OCI-LY7 (cell line): Measurements from ENCODE around the gene ANKLE1.
A peak's percentile ranks its signal among the peaks of the same experiment; 100 is the strongest.

ENCODE experiments used
- EZH2phosphoT487 ChIP-seq: fragments of 200-600 bp; sonication (generic); IDR thresholded peaks from 2 replicates; pipeline ENCODE4 v1.6.1; 2018; ENCODE audit warnings: low read depth, borderline replicate concordance, mild to moderate bottlenecking, mixed run types, antibody characterized with exemption, low read length, moderate library complexity, mixed read lengths
- TF ChIP-seq, protein P1 (sequence below): fragments of 200-600 bp; sonication (generic); conservative IDR thresholded peaks from 2 replicates; pipeline ENCODE4 v1.5.1; 2014; ENCODE audit warnings: mild to moderate bottlenecking, antibody characterized with exemption, low read length, moderate library complexity, mixed read lengths

DNA sequence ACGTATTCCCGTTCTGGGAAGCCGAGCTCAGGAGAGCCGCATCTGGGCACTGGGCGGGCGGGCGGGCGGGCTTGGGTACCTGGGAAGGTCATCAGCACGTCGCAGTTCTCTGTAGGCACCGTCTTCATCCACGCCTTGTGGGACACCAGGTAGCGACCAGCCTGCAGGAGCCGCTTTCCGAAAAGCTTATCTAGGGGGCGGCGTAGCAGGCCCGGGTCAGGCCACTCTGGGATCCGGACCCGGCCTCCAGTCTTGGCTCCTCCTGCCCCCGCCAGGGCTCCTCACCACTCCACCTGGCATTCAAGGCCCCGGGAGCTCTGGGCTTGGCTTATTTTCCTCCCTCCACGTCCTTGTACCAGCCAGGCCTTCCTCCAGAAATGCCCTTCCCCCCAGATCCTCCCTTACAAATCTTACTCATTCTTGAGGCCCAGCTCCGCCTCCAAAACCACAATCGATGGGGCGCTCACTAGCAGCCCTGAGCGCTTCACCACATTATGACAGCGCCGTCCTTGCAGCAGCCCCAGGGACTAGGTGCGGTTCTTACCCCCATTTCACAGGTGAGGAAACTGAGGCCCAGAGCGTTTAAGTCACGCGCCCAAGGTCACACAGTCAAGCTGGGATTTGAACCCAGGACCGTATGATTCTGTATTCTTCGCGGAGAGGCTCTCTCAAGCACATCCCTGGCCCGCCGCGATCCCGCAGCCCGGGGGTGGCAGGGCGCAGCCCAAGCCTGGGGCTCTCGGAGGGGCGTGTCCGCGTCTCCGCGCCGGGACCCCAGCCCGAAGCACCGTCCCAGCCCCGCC lies 52.1 kb downstream of the ANKLE1 start:
- TF ChIP-seq, protein P1, sequence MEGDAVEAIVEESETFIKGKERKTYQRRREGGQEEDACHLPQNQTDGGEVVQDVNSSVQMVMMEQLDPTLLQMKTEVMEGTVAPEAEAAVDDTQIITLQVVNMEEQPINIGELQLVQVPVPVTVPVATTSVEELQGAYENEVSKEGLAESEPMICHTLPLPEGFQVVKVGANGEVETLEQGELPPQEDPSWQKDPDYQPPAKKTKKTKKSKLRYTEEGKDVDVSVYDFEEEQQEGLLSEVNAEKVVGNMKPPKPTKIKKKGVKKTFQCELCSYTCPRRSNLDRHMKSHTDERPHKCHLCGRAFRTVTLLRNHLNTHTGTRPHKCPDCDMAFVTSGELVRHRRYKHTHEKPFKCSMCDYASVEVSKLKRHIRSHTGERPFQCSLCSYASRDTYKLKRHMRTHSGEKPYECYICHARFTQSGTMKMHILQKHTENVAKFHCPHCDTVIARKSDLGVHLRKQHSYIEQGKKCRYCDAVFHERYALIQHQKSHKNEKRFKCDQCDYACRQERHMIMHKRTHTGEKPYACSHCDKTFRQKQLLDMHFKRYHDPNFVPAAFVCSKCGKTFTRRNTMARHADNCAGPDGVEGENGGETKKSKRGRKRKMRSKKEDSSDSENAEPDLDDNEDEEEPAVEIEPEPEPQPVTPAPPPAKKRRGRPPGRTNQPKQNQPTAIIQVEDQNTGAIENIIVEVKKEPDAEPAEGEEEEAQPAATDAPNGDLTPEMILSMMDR, result 0 out of 2 replicates have a peak, but pooled peaks have one; percentile 27
- no peak for TF ChIP-seq EZH2phosphoT487
